Smooth muscle cell (in vitro differentiated cells): Measurements from ENCODE around the gene CCL17. TPM values are rescaled to one million over a fixed set of nuclear protein-coding genes. Genes with fewer than 3 reads are reported as not detected.

Experiments
- DNase-seq: peaks from one replicate; lab custom pipeline; 2025; ENCODE audit not compliant: unreplicated experiment; lab: John Stamatoyannopoulos, UW
- H2AFZ ChIP-seq: fragments of 200-600 bp; sonication (generic); 2 replicates; pipeline ENCODE4 v1.6.0; 2016; ENCODE audit warnings: antibody characterized with exemption, low read depth, mild to moderate bottlenecking
- H3F3A ChIP-seq: fragments of 200-600 bp; sonication (generic); 2 replicates; pipeline ENCODE4 v1.6.0; 2017; ENCODE audit warnings: antibody characterized with exemption, low read depth
- H3K27ac ChIP-seq: fragments of 200-600 bp; sonication (generic); 2 replicates; pipeline ENCODE4 v1.5.1; 2016; ENCODE audit warnings: low read depth, mild to moderate bottlenecking
- H3K27me3 ChIP-seq: fragments of 200-600 bp; sonication (generic); 2 replicates; pipeline ENCODE4 v1.6.1; 2016; ENCODE audit warnings: low read depth, mild to moderate bottlenecking
- H3K36me3 ChIP-seq: fragments of 200-600 bp; sonication (generic); 2 replicates; pipeline ENCODE4 v1.5.1; 2016; ENCODE audit warnings: low read depth
- H3K4me1 ChIP-seq: fragments of 200-600 bp; sonication (generic); 2 replicates; pipeline ENCODE4 v1.5.1; 2016; ENCODE audit warnings: low read depth
- H3K4me2 ChIP-seq: fragments of 200-600 bp; sonication (generic); 2 replicates; pipeline ENCODE4 v1.6.0; 2016; ENCODE audit warnings: mild to moderate bottlenecking
- H3K4me3 ChIP-seq: fragments of 200-600 bp; sonication (generic); 2 replicates; pipeline ENCODE4 v1.5.1; 2016; ENCODE audit warnings: mild to moderate bottlenecking
- H3K79me2 ChIP-seq: fragments of 200-600 bp; sonication (generic); 2 replicates; pipeline ENCODE4 v1.6.0; 2016; ENCODE audit warnings: low read depth, mild to moderate bottlenecking
- H3K9ac ChIP-seq: fragments of 200-600 bp; sonication (generic); 2 replicates; pipeline ENCODE4 v1.6.0; 2016; ENCODE audit warnings: low read depth
- H3K9me3 ChIP-seq: fragments of 200-600 bp; sonication (generic); replicated peaks from 2 replicates; pipeline ENCODE4 v1.5.1; 2016; ENCODE audit warnings: low read depth
- H4K20me1 ChIP-seq: fragments of 200-600 bp; sonication (generic); 2 replicates; pipeline ENCODE4 v1.6.0; 2016; ENCODE audit warnings: low read depth
- WGBS: methylation state at CpG from one replicate; pipeline ENCODE4 v1.1.7; 2016; ENCODE audit warnings: low lambda C conversion rate; 5-methylcytosine and 5-hydroxymethylcytosine counted together
- polyA plus RNA-seq: library from polyadenylated mRNA; unstranded; fragments of >200 nt; fragmentation: Nextera tagmentation; extraction: Ambion mirVana; gene quantifications from 2 replicates; pipeline ENCODE4 v1.2.1, GENCODE V29; 2016
- total RNA-seq: library from RNA; depleted of rRNA; stranded (reverse); fragments of >200 nt; gene quantifications from 2 replicates; pipeline ENCODE4 v1.2.3, GENCODE V29; 2014
- TF ChIP-seq, protein P1 (sequence below): fragments of 200-600 bp; sonication (generic); IDR thresholded peaks from 2 replicates; pipeline ENCODE4 v1.5.1; 2017; ENCODE audit warnings: borderline replicate concordance, mild to moderate bottlenecking, antibody characterized with exemption; ENCODE audit not compliant: insufficient read depth, poor library complexity, severe bottlenecking

The CCL17 gene
- total and polyA plus RNA-seq, 2 experiments from 2014 or later = not detected

GRCh38 chr16:57411362-57411976 lies 6.9 kb downstream of the CCL17 start:
- no peak for DNase-seq
- Histone ChIP-seq H3K27me3 (no peaks in the 10 kb centered on the region), H3K27ac (no peak overlapping the region), H3K79me2 (no peaks in the 10 kb centered on the region), H3K4me2 (no peak overlapping the region), H2AFZ (no peak overlapping the region), H4K20me1 (no peaks in the 10 kb centered on the region), H3K36me3 (no peaks in the 10 kb centered on the region), H3K4me3 (no peak overlapping the region), H3F3A (no peaks in the 10 kb centered on the region), H3K4me1 (no peaks in the 10 kb centered on the region), H3K9ac (no peak overlapping the region), H3K9me3 (no peaks in the 10 kb centered on the region)
- TF ChIP-seq, protein P1, sequence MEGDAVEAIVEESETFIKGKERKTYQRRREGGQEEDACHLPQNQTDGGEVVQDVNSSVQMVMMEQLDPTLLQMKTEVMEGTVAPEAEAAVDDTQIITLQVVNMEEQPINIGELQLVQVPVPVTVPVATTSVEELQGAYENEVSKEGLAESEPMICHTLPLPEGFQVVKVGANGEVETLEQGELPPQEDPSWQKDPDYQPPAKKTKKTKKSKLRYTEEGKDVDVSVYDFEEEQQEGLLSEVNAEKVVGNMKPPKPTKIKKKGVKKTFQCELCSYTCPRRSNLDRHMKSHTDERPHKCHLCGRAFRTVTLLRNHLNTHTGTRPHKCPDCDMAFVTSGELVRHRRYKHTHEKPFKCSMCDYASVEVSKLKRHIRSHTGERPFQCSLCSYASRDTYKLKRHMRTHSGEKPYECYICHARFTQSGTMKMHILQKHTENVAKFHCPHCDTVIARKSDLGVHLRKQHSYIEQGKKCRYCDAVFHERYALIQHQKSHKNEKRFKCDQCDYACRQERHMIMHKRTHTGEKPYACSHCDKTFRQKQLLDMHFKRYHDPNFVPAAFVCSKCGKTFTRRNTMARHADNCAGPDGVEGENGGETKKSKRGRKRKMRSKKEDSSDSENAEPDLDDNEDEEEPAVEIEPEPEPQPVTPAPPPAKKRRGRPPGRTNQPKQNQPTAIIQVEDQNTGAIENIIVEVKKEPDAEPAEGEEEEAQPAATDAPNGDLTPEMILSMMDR = no peak
- 85% methylated on average over 12 of the region's 12 CpGs for WGBS

- Histone ChIP-seq H3F3A (no peaks in the 10 kb centered on the region), H3K79me2 (no peaks in the 10 kb centered on the region), H3K27ac (no peak overlapping the region), H3K9me3 (no peaks in the 10 kb centered on the region), H4K20me1 (no peaks in the 10 kb centered on the region), H3K36me3 (no peaks in the 10 kb centered on the region), H3K4me1 (no peaks in the 10 kb centered on the region), H2AFZ (no peak overlapping the region), H3K4me3 (no peak overlapping the region), H3K27me3 (no peaks in the 10 kb centered on the region), H3K4me2 (no peak overlapping the region), H3K9ac (no peak overlapping the region)
- no peak for DNase-seq
- TF ChIP-seq, protein P1 = no peak
- 91% methylated on average over 9 of the region's 9 CpGs for WGBS
Observed at GRCh38 chr16:57412584-57412983, 8.0 kb downstream of the CCL17 start.

- TF ChIP-seq, protein P1 = no peak
Observed at GRCh38 chr16:57413301-57413730, 8.7 kb downstream of the CCL17 start.

GRCh38 chr16:57413733-57414132 lies 9.2 kb downstream of the CCL17 start:
- WGBS = 88% methylated on average over 7 of the region's 7 CpGs

More at GRCh38 chr16:57413301-57413730, 8.7 kb downstream of the CCL17 start:
- no peak for DNase-seq
- no peak overlapping the region for H2AFZ ChIP-seq
- no peaks in the 10 kb centered on the region for H3F3A ChIP-seq
- H3K9me3 ChIP-seq = no peaks in the 10 kb centered on the region
- H3K27me3 ChIP-seq = no peaks in the 10 kb centered on the region
- no peaks in the 10 kb centered on the region for H3K4me1 ChIP-seq
- WGBS = 95% methylated on average over 5 of the region's 5 CpGs
- no peak overlapping the region for H3K4me3 ChIP-seq
- no peaks in the 10 kb centered on the region for H3K79me2 ChIP-seq
- H4K20me1 ChIP-seq = no peaks in the 10 kb centered on the region
- H3K4me2 ChIP-seq = no peak overlapping the region
- no peak overlapping the region for H3K27ac ChIP-seq
- no peaks in the 10 kb centered on the region for H3K36me3 ChIP-seq
- no peak overlapping the region for H3K9ac ChIP-seq

More at GRCh38 chr16:57413733-57414132, 9.2 kb downstream of the CCL17 start:
- Histone ChIP-seq H3K4me3 (no peak overlapping the region), H3K79me2 (no peaks in the 10 kb centered on the region), H3K27me3 (no peaks in the 10 kb centered on the region), H3K9ac (no peak overlapping the region), H4K20me1 (no peaks in the 10 kb centered on the region), H3K4me1 (no peaks in the 10 kb centered on the region), H2AFZ (no peak overlapping the region), H3K9me3 (no peaks in the 10 kb centered on the region), H3K4me2 (no peak overlapping the region), H3K27ac (no peak overlapping the region), H3F3A (no peaks in the 10 kb centered on the region), H3K36me3 (no peaks in the 10 kb centered on the region)
- DNase-seq = no peak
- TF ChIP-seq, protein P1 = no peak
